Urinary bladder (tissue), 4 donors: ENCODE data around the gene AP3D1. TPM values are rescaled to one million over a fixed set of nuclear protein-coding genes. Genes with fewer than 3 reads are reported as not detected.
"Not testable (repeated sequence)": the region's sequence is repeated elsewhere in the genome, so short reads cannot be mapped to it uniquely, and the experiment has no call there.

ENCODE experiments used
- DNase-seq: peaks from one replicate; pipeline ENCODE4 v3.0.0-alpha.2; 2015; ENCODE audit errors: extremely low spot score
- H3K27ac ChIP-seq: one replicate; pipeline ENCODE4 v1.5.1; 2013; ENCODE audit warnings: low read depth, mild to moderate bottlenecking, moderate library complexity
- H3K36me3 ChIP-seq: one replicate; pipeline ENCODE4 v1.6.1; 2013; ENCODE audit warnings: mild to moderate bottlenecking, moderate library complexity; ENCODE audit not compliant: insufficient read depth
- H3K4me1 ChIP-seq: one replicate; pipeline ENCODE4 v1.6.1; 2013; ENCODE audit warnings: mild to moderate bottlenecking, moderate library complexity; ENCODE audit not compliant: insufficient read depth
- H3K4me3 ChIP-seq: one replicate; pipeline ENCODE4 v1.5.1; 2013; ENCODE audit warnings: low read depth, low read length
- WGBS: extraction: QIAGEN DNeasy Blood & Tissue Kit; methylation state at CpG from one replicate; pipeline ENCODE4 v1.1.7; 2013; 5-methylcytosine and 5-hydroxymethylcytosine counted together
- polyA plus RNA-seq: library from polyadenylated mRNA; stranded (reverse); fragments of 200-250 nt; gene quantifications from one replicate; pipeline ENCODE4 v1.2.3, GENCODE V29; 2013
- total RNA-seq: library from RNA; depleted of rRNA; stranded (reverse); fragments of >200 nt; gene quantifications from one replicate; pipeline ENCODE4 v1.2.3, GENCODE V29; 2014
- donor health status: healthy with polysubstance abuse.
- donor health status: healthy.

AP3D1 gene
- total and polyA plus RNA-seq, 2 donors, result 48.9 to 87.8 TPM

GRCh38 chr19:2096480-2097202 is 54.7 kb downstream of the AP3D1 start, which contains the start of gene IZUMO4:
Gene IZUMO4 (plus strand): TSS chr19:2096915. CDS start chr19:2096946, 31 bp downstream.
- no peaks in the 10 kb centered on the region for H3K4me1 ChIP-seq
- H3K27ac ChIP-seq, result peak within 1 kb of the TSS; percentile 88
- H3K4me3 ChIP-seq, result peak within 1 kb of the TSS; percentile 60
- H3K36me3 ChIP-seq, result no peaks in the 10 kb centered on the region
- DNase-seq, result peak; percentile 87
- WGBS, result under 1% methylated on average over 70 of the region's 70 CpGs

DNA sequence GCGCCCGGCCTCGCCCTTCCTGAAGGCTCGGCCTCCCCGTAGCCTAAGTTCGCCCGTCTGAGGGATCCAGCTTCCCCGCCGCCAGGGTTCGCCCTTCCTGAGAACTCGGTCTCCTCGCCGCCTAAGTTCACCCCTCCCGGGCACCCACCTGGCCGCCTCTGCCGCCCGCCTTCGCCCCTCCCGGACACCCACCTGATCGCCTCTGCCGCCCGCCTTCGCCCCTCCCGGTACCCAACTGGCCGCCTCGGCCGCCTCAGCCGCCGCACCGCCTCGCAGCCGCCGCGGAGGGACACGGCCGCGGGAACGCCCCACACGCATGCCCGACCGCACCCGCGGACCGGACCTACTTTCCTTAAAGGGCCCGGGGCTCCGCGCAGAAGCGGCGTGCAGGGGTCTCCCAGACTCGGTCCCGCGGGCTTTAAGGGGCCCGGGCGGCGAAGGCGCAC is 55.3 kb downstream of the AP3D1 start, which contains the start of gene MOB3A:
TSS of gene MOB3A (minus strand) at position 293 of the 446 bp plus-strand sequence. CDS start 17,766 bp downstream, outside the sequence.
- peak within 1 kb of the TSS; percentile 60 for H3K4me3 ChIP-seq
- peak; percentile 72 for DNase-seq
- H3K27ac ChIP-seq, result peak within 1 kb of the TSS; percentile 88
- no peaks in the 10 kb centered on the region for H3K36me3 ChIP-seq
- no peaks in the 10 kb centered on the region for H3K4me1 ChIP-seq
- WGBS, result under 1% methylated on average over 56 of the region's 56 CpGs

- not testable (repeated sequence) for H3K4me1 ChIP-seq
These were observed 59.3 kb downstream of the AP3D1 start for GRCh38 chr19:2091926-2092525.

DNA sequence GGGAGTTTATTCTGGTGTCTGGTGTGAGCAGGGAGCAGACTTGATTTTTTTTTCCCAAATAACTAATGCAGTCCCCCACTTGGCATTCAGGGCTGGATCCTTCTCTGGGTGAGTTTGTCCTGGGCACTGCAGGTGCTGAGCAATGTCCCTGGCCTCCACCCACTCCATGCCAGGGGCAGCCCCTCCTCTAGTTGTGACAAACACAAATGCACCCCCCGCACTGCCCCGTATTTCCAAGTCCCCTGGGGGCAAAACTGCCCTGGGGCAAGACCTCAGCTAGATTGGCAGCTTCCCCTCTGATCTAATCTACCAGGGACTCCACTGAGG is 61.7 kb downstream of the AP3D1 start:
- DNase-seq, result no peak
- Histone ChIP-seq H3K4me1 (no peaks in the 10 kb centered on the region), H3K27ac (peak overlapping the region; percentile 28), H3K4me3 (no peak overlapping the region), H3K36me3 (no peaks in the 10 kb centered on the region)
- 58% methylated on average over 2 of the region's 2 CpGs for WGBS

More at GRCh38 chr19:2091926-2092525, 59.3 kb downstream of the AP3D1 start:
- H3K36me3 ChIP-seq, H3K27ac ChIP-seq, DNase-seq, H3K4me3 ChIP-seq: not testable (repeated sequence)
- 94% methylated on average over 13 of the region's 13 CpGs for WGBS

DNA sequence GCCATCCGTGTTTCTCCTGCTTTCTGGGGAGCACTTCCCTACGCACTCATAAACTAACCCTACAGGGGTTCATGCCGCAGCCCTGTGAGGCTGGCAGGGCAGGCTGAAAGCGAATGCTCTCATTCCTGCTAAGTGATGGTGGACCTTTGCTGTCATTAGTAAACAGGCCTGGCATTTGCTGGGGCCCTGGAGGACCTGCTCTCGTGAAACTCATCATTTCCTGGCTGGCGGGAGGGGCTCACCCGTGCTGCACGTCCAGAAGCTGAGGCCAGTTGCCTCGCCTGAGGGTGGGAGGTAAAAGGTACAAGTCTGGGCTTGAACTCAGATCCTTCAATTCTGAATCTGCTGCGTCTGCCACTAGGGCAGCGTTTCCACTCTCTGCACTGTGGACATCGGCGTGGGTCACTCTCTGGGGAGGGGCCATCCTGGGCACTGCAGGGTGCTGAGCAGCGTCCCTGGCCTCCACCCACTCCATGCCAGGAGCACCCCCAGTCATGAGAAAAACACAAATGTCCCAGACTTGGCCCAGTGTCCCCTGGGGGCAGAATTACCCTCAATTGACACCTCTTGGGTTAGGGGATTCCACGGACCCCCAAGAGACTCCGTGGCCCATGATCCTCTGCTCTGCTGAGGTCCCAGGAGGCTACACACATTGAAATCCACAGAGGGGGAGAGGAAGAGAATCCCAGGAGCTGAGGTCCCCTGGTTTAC is 62.2 kb downstream of the AP3D1 start:
- DNase-seq, result peak; percentile 59
- no peaks in the 10 kb centered on the region for H3K36me3 ChIP-seq
- H3K27ac ChIP-seq, result peak overlapping the region; percentile 12
- no peak overlapping the region for H3K4me3 ChIP-seq
- H3K4me1 ChIP-seq, result no peaks in the 10 kb centered on the region
- WGBS, result 67% methylated on average over 16 of the region's 16 CpGs

DNA sequence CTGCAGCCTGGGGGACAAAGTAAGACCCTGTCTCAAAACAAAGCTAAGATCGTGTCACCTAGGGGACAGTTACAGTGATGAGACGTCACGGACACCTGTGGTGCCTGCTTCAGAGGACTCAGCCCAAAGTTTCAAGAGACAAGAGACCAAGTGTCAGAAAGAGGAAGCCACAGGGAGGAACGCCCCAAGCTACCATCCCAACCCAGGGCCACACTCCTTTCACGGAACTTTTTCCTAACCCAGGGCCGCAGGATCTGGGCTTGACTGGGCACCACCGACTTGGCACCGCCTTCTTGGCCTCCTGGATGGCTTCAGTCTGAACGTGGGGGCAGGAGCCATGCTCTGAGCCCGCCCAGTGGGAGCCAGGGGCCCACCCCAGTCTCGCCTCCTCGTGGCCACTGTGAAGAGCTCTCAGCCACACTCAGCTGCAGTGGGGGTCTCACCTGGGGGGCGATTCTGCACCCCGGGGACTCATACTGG is 63.7 kb downstream of the AP3D1 start:
- Histone ChIP-seq H3K4me3 (no peak overlapping the region), H3K4me1 (no peaks in the 10 kb centered on the region), H3K27ac (no peak overlapping the region), H3K36me3 (no peaks in the 10 kb centered on the region)
- 79% methylated on average over 14 of the region's 14 CpGs for WGBS
- DNase-seq, result no peak

- 82% methylated on average over 13 of the region's 13 CpGs for WGBS
- not testable (repeated sequence) for DNase-seq, H3K4me3 ChIP-seq, H3K36me3 ChIP-seq, H3K4me1 ChIP-seq
- peak overlapping the region; percentile 12 for H3K27ac ChIP-seq
These were observed 64.4 kb downstream of the AP3D1 start for GRCh38 chr19:2086695-2087620.

GRCh38 chr19:2084993-2085720 is 66.2 kb downstream of the AP3D1 start:
- H3K4me1 ChIP-seq, result no peaks in the 10 kb centered on the region
- no peak overlapping the region for H3K27ac ChIP-seq
- WGBS, result 76% methylated on average over 28 of the region's 28 CpGs
- H3K36me3 ChIP-seq, result peaks cover under 1% of the 10 kb centered on the region
- DNase-seq, result no peak
- peak overlapping the region; percentile 10 for H3K4me3 ChIP-seq

DNA sequence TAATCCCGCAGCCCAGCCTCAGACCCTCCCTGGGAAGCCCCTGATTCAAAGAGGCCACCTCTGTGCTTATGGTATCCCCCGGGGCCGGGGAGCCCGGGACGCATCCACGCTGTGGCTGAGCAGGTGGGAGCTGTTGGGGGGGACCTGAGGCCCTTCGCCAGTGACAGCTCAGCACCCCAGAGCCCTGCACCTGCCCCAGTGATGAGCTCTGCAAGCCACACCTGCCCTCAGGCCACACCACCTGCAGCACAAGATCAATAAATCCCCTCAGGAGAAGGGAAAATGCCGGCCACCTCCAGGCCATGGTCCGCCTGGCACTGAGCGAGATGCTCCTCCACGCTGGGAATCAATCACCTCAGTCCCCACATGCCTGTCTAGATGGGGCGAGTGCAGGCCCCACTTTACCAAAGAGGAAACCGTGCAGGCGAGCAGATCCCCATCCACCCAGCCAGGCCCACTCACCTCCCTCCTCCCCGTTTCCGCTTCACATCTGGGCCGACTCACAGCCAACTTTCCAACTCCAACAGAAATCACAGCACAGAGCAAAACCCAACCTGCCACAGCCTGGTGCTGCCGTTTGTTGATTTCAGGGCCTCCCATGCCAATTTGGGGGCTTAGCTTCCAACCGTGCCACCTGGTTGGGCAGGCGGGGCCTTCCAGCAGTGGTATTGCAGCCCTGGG is 68.1 kb downstream of the AP3D1 start:
- WGBS, result 69% methylated on average over 20 of the region's 20 CpGs
- no peak for DNase-seq
- no peaks in the 10 kb centered on the region for H3K4me1 ChIP-seq
- H3K36me3 ChIP-seq, result peaks cover 2% of the 10 kb centered on the region
- no peak overlapping the region for H3K27ac ChIP-seq
- peak overlapping the region; percentile 3 for H3K4me3 ChIP-seq

DNA sequence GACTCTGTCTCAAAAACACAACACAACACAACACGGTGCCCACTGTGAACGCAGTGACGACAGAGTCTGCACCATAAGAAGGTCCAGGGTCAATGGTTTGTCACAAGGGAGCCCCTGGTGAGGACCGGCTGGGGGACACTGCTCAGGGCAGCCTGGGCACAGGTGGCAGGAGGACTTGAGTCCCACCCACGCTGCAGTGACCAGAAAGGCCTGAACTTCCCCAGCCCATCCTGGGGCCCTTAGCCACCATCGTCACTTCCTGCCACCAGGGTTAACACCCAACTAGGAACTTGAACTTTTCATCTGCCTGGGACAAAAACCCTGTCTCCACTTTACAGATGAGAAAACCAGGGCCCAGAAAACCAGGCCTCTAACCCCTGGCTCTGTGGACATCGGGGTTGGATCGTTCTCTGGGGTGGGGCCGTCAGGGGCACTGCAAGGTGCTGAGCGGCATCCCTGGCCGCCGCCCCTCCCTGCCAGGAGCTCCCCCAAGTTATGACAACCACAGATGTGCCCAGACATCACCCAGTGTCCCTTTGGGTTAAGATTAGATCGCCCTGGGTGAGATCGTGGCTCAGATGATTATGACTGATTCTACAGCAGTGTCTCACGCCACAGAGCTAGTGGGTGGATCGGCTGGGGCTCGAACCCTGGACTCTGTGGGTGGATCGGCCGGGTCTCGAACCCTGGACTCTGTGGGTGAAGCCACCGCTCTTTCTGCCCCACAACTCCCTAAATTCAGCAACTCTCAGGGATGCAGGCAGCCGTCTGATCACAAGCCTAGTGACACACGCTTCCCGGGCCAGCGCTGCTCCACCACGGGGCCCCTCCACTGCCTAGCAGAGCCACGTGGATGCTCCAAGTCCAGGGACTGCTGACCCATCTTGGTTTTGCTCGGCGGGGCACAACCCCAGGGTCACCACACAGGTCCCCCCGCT is 69.2 kb downstream of the AP3D1 start:
- H3K36me3 ChIP-seq, result peaks cover 3% of the 10 kb centered on the region
- peak overlapping the region; percentile 51 for H3K27ac ChIP-seq

DNA sequence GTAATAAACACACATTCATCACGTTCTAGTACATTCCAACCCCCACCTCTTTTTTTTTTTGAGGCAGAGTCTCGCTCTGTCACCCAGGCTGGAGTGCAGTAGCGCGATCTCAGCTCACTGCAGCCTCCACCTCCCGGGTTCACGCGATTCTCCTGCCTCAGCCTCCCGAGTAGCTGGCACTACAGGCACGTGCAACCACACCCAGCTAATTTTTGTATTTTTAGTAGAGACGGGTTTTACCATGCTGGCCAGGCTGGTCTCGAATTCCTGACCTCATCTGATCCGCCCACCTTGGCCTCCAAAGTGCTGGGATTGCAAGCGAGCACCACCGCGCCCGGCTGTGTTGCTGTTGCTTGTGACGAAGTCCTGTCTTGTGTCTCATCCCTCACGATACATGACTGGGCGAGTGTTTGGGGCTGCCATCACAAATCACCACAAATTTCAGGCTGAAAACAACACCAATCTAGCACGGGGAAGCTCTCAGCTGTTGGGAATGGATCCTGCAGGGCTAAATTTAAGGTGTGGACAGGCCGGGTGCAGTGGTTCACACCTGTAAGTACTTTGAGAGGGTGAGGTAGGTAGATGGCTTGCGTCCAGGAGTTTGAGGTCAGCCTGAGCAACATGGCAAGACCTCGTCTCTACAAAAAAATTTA is 70.9 kb downstream of the AP3D1 start:
- Histone ChIP-seq H3K4me3 (no peak overlapping the region), H3K27ac (no peak overlapping the region), H3K36me3 (peaks cover 8% of the 10 kb centered on the region), H3K4me1 (no peaks in the 10 kb centered on the region)
- DNase-seq, result no peak
- 84% methylated on average over 23 of the region's 23 CpGs for WGBS

More for the DNA sequence above, 69.2 kb downstream of the AP3D1 start:
- no peaks in the 10 kb centered on the region for H3K4me1 ChIP-seq
- 82% methylated on average over 30 of the region's 30 CpGs for WGBS
- no peak overlapping the region for H3K4me3 ChIP-seq
- no peak for DNase-seq
